ENCODE measurements around the gene QARS1. TPM values are rescaled to one million over a fixed set of nuclear protein-coding genes. Genes with fewer than 3 reads are reported as not detected.

The QARS1 gene
- total and polyA plus RNA-seq, 10 of the 15 experiments (the other 5 are each of a cell fraction or from before 2014, with no cell fraction given): 168 to 476 (median 318) TPM

- TF ChIP-seq TCF7 (IDR thresholded peaks at IDR 0.05; ENCODE audit: borderline replicate concordance): no peak
- TF ChIP-seq RB1 (IDR thresholded peaks at IDR 0.05; ENCODE audit: borderline replicate concordance): peak; percentile 88; the same call in 1 of the 2 replicates
- TF ChIP-seq IRF4 (IDR thresholded peaks at IDR 0.05; ENCODE audit: low read depth, low read length): no peak
- no peak for TF ChIP-seq NR2C2 (IDR thresholded peaks at IDR 0.05; ENCODE audit: borderline replicate concordance, control insufficient read depth, insufficient read length, low read depth)
- 0 out of 3 replicates have a peak, but pooled peaks have one; percentile 24 for TF ChIP-seq POU2F2 (IDR thresholded peaks at IDR 0.05; ENCODE audit: borderline replicate concordance, low read depth, low read length)
- no peak for TF ChIP-seq MTA3 (IDR thresholded peaks at IDR 0.05; ENCODE audit: borderline replicate concordance, low read length)
- TF ChIP-seq BHLHE40 (IDR thresholded peaks at IDR 0.05; ENCODE audit: borderline replicate concordance in 1 of 2, low read depth in 2 of 2, low read length in 1 of 2): peak in 1 of 2 experiments; percentile 84; a peak in 2 of 4 replicates
- TF ChIP-seq, protein P1, sequence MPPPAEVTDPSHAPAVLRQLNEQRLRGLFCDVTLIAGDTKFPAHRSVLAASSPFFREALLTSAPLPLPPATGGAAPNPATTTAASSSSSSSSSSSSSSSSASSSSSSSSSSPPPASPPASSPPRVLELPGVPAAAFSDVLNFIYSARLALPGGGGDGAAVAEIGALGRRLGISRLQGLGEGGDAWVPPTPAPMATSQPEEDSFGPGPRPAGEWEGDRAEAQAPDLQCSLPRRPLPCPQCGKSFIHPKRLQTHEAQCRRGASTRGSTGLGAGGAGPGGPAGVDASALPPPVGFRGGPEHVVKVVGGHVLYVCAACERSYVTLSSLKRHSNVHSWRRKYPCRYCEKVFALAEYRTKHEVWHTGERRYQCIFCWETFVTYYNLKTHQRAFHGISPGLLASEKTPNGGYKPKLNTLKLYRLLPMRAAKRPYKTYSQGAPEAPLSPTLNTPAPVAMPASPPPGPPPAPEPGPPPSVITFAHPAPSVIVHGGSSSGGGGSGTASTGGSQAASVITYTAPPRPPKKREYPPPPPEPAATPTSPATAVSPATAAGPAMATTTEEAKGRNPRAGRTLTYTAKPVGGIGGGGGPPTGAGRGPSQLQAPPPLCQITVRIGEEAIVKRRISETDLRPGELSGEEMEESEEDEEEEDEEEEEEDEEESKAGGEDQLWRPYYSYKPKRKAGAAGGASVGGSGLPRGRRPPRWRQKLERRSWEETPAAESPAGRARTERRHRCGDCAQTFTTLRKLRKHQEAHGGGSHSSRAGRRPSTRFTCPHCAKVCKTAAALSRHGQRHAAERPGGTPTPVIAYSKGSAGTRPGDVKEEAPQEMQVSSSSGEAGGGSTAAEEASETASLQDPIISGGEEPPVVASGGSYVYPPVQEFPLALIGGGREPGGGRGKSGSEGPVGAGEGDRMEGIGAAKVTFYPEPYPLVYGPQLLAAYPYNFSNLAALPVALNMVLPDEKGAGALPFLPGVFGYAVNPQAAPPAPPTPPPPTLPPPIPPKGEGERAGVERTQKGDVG (CRISPR knock-in tag; IDR thresholded peaks at IDR 0.05): no peak
- 0 out of 2 replicates have a peak, but pooled peaks have one; percentile 35 for TF ChIP-seq TCF3 (IDR thresholded peaks at IDR 0.05; ENCODE audit: borderline replicate concordance, insufficient read depth, low read depth, low read length)
- TF ChIP-seq, protein P2, sequence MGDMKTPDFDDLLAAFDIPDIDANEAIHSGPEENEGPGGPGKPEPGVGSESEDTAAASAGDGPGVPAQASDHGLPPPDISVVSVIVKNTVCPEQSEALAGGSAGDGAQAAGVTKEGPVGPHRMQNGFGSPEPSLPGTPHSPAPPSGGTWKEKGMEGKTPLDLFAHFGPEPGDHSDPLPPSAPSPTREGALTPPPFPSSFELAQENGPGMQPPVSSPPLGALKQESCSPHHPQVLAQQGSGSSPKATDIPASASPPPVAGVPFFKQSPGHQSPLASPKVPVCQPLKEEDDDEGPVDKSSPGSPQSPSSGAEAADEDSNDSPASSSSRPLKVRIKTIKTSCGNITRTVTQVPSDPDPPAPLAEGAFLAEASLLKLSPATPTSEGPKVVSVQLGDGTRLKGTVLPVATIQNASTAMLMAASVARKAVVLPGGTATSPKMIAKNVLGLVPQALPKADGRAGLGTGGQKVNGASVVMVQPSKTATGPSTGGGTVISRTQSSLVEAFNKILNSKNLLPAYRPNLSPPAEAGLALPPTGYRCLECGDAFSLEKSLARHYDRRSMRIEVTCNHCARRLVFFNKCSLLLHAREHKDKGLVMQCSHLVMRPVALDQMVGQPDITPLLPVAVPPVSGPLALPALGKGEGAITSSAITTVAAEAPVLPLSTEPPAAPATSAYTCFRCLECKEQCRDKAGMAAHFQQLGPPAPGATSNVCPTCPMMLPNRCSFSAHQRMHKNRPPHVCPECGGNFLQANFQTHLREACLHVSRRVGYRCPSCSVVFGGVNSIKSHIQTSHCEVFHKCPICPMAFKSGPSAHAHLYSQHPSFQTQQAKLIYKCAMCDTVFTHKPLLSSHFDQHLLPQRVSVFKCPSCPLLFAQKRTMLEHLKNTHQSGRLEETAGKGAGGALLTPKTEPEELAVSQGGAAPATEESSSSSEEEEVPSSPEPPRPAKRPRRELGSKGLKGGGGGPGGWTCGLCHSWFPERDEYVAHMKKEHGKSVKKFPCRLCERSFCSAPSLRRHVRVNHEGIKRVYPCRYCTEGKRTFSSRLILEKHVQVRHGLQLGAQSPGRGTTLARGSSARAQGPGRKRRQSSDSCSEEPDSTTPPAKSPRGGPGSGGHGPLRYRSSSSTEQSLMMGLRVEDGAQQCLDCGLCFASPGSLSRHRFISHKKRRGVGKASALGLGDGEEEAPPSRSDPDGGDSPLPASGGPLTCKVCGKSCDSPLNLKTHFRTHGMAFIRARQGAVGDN (IDR thresholded peaks at IDR 0.05): 0 out of 2 replicates have a peak, but pooled peaks have one; percentile 39
- TF ChIP-seq, protein P3, sequence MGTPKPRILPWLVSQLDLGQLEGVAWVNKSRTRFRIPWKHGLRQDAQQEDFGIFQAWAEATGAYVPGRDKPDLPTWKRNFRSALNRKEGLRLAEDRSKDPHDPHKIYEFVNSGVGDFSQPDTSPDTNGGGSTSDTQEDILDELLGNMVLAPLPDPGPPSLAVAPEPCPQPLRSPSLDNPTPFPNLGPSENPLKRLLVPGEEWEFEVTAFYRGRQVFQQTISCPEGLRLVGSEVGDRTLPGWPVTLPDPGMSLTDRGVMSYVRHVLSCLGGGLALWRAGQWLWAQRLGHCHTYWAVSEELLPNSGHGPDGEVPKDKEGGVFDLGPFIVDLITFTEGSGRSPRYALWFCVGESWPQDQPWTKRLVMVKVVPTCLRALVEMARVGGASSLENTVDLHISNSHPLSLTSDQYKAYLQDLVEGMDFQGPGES (IDR thresholded peaks at IDR 0.05): no peak
- TF ChIP-seq WRNIP1 (IDR thresholded peaks at IDR 0.05; ENCODE audit: borderline replicate concordance, low read depth, low read length): no peak
- peak; percentile 73; the same call in 1 of the 2 replicates for TF ChIP-seq SMARCA5 (IDR thresholded peaks at IDR 0.05)
- peak; percentile 90 for TF ChIP-seq NR2C1 (IDR thresholded peaks at IDR 0.05)
- TF ChIP-seq ZNF217 (IDR thresholded peaks at IDR 0.05): no peak
- TF ChIP-seq RAD21 (IDR thresholded peaks at IDR 0.05; ENCODE audit: insufficient read depth, low read depth, low read length): no peak
- no peak for TF ChIP-seq KAT2A (conservative IDR thresholded peaks at IDR 0.05; ENCODE audit: control insufficient read depth, low read depth, low read length)
- no peak for TF ChIP-seq MYC (IDR thresholded peaks at IDR 0.05; ENCODE audit: insufficient read depth, insufficient read length, insufficient replicate concordance, low read length, severe bottlenecking)
- no peak for TF ChIP-seq SPI1 (IDR thresholded peaks at IDR 0.05; ENCODE audit: borderline replicate concordance, insufficient read depth, low read depth, low read length)
Observed at GRCh38 chr3:49120438-49121131, 16.0 kb upstream of the QARS1 start, which contains the start of gene USP19 (continued).
